GM19324 (cell line): ENCODE data around the gene CDH18.
"Not testable (repeated sequence)": the region's sequence is repeated elsewhere in the genome, so short reads cannot be mapped to it uniquely, and the experiment has no call there.

Experiments
- ATAC-seq: cut with Tn5 transposase; IDR thresholded peaks from one replicate; pipeline ENCODE4 v1.9.1; 2021; ENCODE audit warnings: mild to moderate bottlenecking, moderate library complexity; ENCODE audit not compliant: unreplicated experiment, low FRiP score

CDH18 gene

GRCh38 chr5:19865336-19866089 is 122.5 kb downstream of the CDH18 start:
- ATAC-seq: no peak

DNA sequence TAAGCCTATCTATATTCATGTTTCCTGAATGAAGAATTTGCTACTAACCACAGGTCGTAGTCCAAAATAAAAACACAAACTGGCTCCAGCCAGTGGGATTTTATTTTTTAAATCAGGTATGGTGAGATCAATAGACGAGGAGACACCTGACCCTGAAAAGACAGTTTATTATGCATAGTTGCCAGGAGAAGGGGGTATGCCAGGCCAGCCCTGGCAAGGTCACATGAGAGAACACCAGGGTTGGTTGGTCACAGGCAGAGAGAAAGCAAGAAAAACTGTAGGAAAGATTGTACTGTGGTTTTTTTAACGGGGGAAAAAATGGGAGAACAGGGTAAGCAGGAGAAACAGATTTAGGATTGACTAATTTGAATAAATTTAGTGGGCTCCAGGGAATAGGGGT is 125.3 kb downstream of the CDH18 start:
- ATAC-seq: no peak

GRCh38 chr5:19859020-19859419 is 129.0 kb downstream of the CDH18 start:
- ATAC-seq: no peak

DNA sequence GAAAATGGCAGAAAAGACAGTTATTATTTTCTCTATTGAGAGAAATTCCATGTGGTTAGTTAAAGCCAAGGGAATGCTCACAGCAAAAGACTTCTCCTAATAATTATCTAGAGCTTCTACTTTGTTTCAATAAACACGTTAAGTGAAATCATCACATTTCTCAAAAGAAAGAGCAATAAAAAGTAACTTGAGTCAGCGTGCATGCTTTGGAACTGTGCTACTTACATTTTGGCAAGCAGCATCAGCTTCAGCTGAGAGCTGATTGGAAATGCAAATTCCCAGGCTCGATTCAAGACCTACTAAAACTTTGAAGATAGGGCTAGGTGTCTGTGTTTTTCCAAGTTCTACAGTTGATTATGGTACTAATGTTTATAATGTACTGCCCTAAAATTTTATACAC is 132.1 kb downstream of the CDH18 start:
- ATAC-seq: no peak

- no peak for ATAC-seq
Observed at GRCh38 chr5:19855453-19855852, 132.5 kb downstream of the CDH18 start.

DNA sequence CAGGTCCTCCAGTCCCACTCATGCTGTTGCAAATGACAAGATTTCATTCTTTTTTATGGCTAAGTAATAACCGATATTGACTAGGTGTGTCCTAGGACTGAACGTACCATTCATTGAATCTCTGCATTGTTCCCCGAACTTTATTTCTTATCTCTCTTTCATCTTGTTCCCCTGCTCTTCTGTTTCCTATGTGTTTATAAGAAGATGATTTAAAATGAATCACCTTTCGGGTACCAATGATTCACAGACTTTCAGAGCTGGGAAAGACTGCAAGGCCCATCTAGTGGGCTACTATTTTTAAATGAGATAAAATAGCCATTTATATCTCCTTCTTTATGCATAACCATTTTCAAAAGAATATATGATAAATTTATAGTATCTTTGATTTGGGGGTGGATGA is 133.0 kb downstream of the CDH18 start:
- no peak for ATAC-seq

GRCh38 chr5:19853616-19854240 is 134.3 kb downstream of the CDH18 start:
- no peak for ATAC-seq

DNA sequence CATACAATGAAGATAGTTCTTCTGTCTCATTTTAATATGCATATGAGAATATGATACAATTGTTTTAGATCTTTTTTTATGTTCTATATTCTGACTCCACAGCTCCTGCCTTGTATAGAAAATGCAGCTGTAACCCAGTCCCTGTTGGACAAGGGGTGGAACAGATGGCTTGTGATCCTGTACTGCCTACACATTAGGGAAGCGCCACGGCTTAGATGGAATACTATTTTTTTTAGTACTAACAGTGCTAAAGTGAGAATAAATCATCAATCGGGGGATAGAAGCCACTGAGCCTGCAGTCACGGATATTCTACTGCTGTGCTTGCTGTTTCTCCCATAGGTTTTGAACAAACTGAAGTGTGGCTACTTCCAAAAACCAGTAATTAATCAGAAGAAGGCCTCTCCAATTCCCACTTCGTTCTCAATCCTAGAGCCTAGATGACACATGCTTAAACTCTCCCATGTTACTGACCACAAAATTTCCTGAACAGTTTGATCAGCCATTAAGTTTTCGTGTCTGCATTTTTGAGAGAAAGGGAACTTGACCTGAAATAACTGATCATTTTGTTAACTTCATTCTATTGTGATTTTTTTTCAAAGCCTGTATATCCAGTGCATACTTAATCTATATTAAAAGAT is 150.3 kb downstream of the CDH18 start:
- ATAC-seq: no peak

DNA sequence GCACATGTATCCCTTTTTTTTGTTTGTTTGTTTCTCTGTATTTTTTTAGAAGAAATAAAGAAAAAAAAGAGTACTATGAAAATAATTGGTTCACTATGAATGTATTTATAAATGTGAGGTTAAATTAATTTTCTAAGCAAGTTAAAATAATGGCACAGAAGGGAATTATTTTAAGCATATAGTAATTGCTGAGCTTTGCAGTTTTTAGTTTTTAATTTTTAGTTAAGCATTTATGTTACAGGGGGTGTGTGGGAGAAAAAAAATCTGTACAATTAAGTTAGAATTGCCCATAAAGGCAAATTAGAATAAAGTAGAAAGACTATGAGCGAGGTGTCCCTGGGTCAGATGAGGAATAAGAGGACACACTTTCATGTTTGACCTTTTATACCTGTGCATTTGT is 152.6 kb downstream of the CDH18 start:
- no peak for ATAC-seq

DNA sequence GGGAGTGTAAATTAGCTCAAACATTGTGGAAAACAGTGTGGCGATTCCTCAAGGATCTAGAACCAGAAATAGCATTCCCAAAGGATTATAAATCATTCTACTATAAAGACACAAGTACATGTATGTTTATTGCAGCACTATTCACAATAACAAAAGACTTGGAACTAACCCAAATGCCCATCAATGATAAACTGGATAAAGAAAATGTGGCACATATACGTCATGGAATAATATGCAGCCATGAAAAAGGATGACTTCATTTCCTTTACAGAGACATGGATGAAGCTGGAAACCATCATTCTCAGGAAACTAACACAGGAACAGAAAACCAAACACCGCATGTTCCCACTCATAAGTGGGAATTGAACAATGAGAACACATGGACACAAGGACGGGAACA is 175.3 kb downstream of the CDH18 start:
- not testable (repeated sequence) for ATAC-seq

- ATAC-seq: no peak
Observed at GRCh38 chr5:19806756-19807155, 181.2 kb downstream of the CDH18 start.

- no peak for ATAC-seq
Observed at GRCh38 chr5:19802686-19803085, 185.3 kb downstream of the CDH18 start.

DNA sequence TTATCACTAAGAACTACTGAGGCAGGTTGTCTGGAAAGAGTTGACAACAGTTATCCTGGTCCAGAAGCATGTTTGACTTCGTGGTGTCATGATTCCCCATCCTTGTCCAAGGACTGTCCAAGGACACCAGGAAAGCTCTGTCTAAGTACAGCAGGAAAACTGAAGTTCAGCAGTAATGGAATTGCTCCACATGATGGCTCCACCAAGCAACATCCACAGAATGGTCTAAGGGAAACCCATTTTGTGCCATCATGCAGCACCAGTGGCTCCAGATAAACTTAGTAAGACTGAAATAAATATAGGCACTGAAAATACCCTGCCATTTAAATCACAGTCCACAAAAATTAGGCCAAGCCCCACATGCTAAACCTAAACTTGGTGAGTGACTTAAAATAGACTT is 192.8 kb downstream of the CDH18 start:
- ATAC-seq: no peak

- ATAC-seq: no peak
Observed at GRCh38 chr5:19790829-19791466, 197.1 kb downstream of the CDH18 start.

DNA sequence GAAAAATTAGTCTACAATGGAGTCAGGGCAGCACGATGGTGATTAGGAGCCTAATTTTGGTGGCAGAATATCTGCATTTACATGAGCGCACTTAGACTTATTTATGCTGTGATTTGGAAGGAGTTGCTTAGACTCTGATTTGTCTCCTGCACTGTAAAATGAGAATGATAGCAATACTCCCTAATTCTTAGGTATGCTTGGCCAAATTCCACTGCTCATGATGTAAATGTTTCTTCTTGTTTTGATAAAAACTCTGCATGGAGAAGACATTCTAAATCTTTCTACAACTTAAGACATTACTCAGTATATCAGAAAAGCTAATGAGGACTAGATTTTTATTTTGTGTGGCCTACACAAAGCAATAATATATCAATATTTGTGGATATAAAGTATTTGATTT is 205.4 kb downstream of the CDH18 start:
- no peak for ATAC-seq

GRCh38 chr5:19777363-19777762 is 210.6 kb downstream of the CDH18 start:
- no peak for ATAC-seq

DNA sequence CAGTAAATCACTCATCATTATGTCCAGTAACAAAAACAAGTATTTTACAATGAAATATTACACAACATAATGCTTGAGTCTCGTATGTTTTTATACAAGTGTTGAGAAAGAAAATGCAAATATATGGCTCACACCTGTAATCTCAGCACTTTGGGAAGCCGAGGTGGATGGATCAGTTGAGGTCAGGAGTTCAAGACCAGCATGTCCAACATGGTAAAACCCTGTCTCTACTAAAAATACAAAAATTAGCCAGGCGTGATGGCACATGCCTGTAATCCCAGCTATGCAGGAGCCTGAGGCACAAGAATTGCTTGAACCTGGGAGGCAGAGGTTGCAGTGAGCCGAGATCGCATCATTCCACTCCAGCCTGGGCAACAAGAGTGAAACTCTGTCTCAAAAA is 211.1 kb downstream of the CDH18 start:
- not testable (repeated sequence) for ATAC-seq

DNA sequence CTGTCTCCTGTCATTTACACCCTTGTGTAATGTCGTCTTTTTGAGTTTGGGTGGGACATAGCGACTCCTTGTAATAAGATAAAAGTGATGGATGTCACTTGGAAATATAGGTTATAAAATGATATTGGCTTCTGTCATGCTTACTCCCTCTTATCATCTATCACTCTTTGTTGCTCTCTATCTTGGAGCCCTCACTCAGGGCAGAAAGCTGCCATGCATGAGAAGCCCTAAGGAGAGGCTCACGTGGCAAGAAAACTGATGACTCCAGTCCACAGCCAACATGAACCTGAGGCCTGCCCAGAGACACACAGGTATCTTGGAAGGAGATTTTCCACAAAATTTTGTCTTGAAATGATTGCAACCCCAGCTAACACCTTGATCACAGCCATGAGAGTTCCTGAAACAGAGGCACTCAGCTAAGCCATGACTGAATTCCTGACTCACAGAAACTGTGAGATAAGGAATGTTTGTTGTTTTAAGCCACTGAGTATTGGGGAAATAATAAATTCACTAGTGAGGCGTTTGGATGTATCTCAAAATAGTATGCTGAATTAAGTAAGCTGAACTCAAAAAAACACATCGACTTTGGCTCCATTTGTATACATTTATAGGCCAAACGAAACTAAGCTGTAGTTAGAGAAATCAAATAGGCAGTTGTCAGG is 216.7 kb downstream of the CDH18 start:
- ATAC-seq: no peak

GRCh38 chr5:19770396-19770795 is 217.6 kb downstream of the CDH18 start:
- no peak for ATAC-seq

- no peak for ATAC-seq
Observed at GRCh38 chr5:19767987-19768386, 220.0 kb downstream of the CDH18 start.

GRCh38 chr5:19753579-19753978 is 234.4 kb downstream of the CDH18 start:
- ATAC-seq: no peak
